Caco-2 (cell line): ENCODE results near the gene PRPF31. TPM values are rescaled to one million over a fixed set of nuclear protein-coding genes. Genes with fewer than 3 reads are reported as not detected.

Experiments used
- BruUV-seq: library from RNA; stranded (reverse); fragments of 400-500 nt; replicated peaks from 2 replicates; lab custom pipeline; 2021; lab: Mats Ljungman, UMichigan
- CTCF ChIA-PET: fragments of 300-600 bp; sonication (Branson Sonifier 250); formaldehyde crosslinking; loops from one replicate; lab custom pipeline; 2022; ENCODE audit warnings: antibody characterized with exemption; lab: Charles Lee
- POLR2A ChIA-PET: fragments of 300-600 bp; sonication (Branson Sonifier 250); formaldehyde crosslinking; loops from one replicate; lab custom pipeline; 2022; ENCODE audit warnings: antibody characterized with exemption; lab: Charles Lee
- DNase-seq, 2 experiments: peaks; one replicate each; pipeline versions ENCODE4 v3.0.0 to v3.0.0-alpha.2; 2020 to 2022
- H3K27me3 ChIP-seq: replicated peaks from 2 replicates; pipeline ENCODE4 v1.6.0; 2011; ENCODE audit warnings: low read length; ENCODE audit not compliant: control insufficient read depth, insufficient read depth
- H3K36me3 ChIP-seq: 2 replicates; pipeline ENCODE4 v1.5.1; 2011; ENCODE audit warnings: low read length; ENCODE audit not compliant: control insufficient read depth, insufficient read depth
- H3K4me1 ChIP-seq: fragments of 250-450 bp; sonication (Bioruptor Pico); 2 replicates; pipeline ENCODE4 v1.5.1; 2020; ENCODE audit warnings: mild to moderate bottlenecking
- H3K4me3 ChIP-seq: 2 replicates; pipeline ENCODE4 v1.5.1; 2011; ENCODE audit warnings: low read depth, mild to moderate bottlenecking, control low read depth, low read length
- H3K9me3 ChIP-seq: fragments of 250-450 bp; sonication (Bioruptor Pico); 2 replicates; pipeline ENCODE4 v1.5.1; 2020; ENCODE audit warnings: mild to moderate bottlenecking, moderate library complexity
- H3K27ac Mint-ChIP-seq: one replicate; pipeline ENCODE4 v1.8.0; 2022; ENCODE audit warnings: mixed read lengths; ENCODE audit not compliant: unreplicated experiment
- H3K27me3 Mint-ChIP-seq: one replicate; pipeline ENCODE4 v1.8.0; 2022; ENCODE audit warnings: mixed read lengths; ENCODE audit not compliant: insufficient read depth, unreplicated experiment
- H3K36me3 Mint-ChIP-seq: one replicate; pipeline ENCODE4 v1.8.0; 2022; ENCODE audit warnings: mild to moderate bottlenecking, mixed read lengths; ENCODE audit not compliant: insufficient read depth, unreplicated experiment
- H3K4me1 Mint-ChIP-seq: one replicate; pipeline ENCODE4 v1.8.0; 2022; ENCODE audit warnings: low read depth, mixed read lengths; ENCODE audit not compliant: unreplicated experiment
- H3K4me3 Mint-ChIP-seq: one replicate; pipeline ENCODE4 v1.8.0; 2022; ENCODE audit warnings: mild to moderate bottlenecking, moderate library complexity, mixed read lengths; ENCODE audit not compliant: unreplicated experiment
- H3K9me3 Mint-ChIP-seq: one replicate; pipeline ENCODE4 v1.8.0; 2022; ENCODE audit warnings: mixed read lengths; ENCODE audit not compliant: unreplicated experiment
- intact Hi-C: fragments of 100-400 bp; cut with micrococcal nuclease; formaldehyde crosslinking; loops from one replicate; pipeline ENCODE4 v1.10.0; 2022; ENCODE audit not compliant: unreplicated experiment
- total RNA-seq: library from RNA; stranded (reverse); gene quantifications from 2 replicates; pipeline ENCODE4 v1.2.3, GENCODE V29; 2022
- TF ChIP-seq, protein P1 (sequence below), 2 experiments: fragments of 200-600 bp in 1 of 2; IDR thresholded peaks; 1 replicate in 1 of 2; 2 replicates in 1 of 2; pipeline versions ENCODE4 v1.5.1 to v1.8.0; 2011 to 2022; ENCODE audit warnings: antibody characterized with exemption in 1 of 2, control low read depth in 1 of 2, inconsistent platforms in 1 of 2, low read depth in 1 of 2, low read length in 1 of 2, mild to moderate bottlenecking in 1 of 2, moderate library complexity in 1 of 2; ENCODE audit not compliant: insufficient read depth in 1 of 2, severe bottlenecking in 1 of 2, unreplicated experiment in 1 of 2

Gene PRPF31
- total RNA-seq, 1 experiment from 2014 or later: 99.0 TPM

DNA sequence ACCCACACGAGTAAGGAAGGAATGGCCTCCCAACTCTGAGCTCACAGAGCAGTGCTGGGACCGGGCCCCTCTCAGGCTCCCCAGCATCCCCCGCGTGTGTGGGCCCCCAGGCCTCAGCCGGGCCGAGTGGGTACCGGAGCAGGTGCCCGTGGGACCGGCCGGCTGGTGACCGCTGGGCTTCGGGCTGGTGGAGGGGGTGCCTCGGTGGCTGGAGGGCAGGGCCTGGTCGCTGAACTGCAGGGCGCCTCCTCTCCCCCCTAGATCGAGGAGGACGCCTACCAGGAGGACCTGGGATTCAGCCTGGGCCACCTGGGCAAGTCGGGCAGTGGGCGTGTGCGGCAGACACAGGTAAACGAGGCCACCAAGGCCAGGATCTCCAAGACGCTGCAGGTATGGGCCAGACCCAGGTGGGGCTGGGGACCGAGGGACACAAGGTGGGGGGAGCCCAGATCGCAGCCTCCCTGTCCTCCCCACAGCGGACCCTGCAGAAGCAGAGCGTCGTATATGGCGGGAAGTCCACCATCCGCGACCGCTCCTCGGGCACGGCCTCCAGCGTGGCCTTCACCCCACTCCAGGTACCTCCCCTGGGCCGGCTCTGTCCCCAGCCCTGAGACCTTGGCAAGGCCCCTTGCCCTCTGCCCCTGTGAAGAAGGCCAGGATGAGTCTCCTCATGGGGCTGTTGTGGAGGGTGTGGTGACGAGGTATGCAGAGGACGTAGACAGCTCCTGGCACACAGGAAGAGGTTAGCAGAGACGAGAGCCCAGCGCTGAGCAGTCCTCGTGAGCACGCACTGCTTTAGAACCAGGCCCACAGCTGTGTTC is 13.5 kb downstream of the PRPF31 start:
- BruUV-seq: no TSS peak
- ChIA-PET POLR2A (no interaction called here), CTCF (no interaction called here)
- Mint-ChIP-seq H3K4me3 (no peak overlapping the region), H3K36me3 (peaks cover 34% of the 10 kb centered on the region), H3K27ac (no peak overlapping the region), H3K4me1 (peaks cover under 1% of the 10 kb centered on the region), H3K27me3 (no peaks in the 10 kb centered on the region), H3K9me3 (no peaks in the 10 kb centered on the region)
- no peaks in the 10 kb centered on the region for H3K27me3 ChIP-seq
- no peaks in the 10 kb centered on the region for H3K4me1 ChIP-seq
- H3K36me3 ChIP-seq: peaks cover 3% of the 10 kb centered on the region; the same call in 1 of the 2 replicates
- intact Hi-C loops: no loop called here
- TF ChIP-seq, protein P1, sequence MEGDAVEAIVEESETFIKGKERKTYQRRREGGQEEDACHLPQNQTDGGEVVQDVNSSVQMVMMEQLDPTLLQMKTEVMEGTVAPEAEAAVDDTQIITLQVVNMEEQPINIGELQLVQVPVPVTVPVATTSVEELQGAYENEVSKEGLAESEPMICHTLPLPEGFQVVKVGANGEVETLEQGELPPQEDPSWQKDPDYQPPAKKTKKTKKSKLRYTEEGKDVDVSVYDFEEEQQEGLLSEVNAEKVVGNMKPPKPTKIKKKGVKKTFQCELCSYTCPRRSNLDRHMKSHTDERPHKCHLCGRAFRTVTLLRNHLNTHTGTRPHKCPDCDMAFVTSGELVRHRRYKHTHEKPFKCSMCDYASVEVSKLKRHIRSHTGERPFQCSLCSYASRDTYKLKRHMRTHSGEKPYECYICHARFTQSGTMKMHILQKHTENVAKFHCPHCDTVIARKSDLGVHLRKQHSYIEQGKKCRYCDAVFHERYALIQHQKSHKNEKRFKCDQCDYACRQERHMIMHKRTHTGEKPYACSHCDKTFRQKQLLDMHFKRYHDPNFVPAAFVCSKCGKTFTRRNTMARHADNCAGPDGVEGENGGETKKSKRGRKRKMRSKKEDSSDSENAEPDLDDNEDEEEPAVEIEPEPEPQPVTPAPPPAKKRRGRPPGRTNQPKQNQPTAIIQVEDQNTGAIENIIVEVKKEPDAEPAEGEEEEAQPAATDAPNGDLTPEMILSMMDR (IDR thresholded peaks at IDR 0.05; ENCODE audit: insufficient read depth in 1 of 2, low read depth in 1 of 2, low read length in 1 of 2, severe bottlenecking in 1 of 2, unreplicated experiment in 1 of 2): no peak
- DNase-seq: no peak
- H3K9me3 ChIP-seq: no peaks in the 10 kb centered on the region
- H3K4me3 ChIP-seq: no peak overlapping the region

DNA sequence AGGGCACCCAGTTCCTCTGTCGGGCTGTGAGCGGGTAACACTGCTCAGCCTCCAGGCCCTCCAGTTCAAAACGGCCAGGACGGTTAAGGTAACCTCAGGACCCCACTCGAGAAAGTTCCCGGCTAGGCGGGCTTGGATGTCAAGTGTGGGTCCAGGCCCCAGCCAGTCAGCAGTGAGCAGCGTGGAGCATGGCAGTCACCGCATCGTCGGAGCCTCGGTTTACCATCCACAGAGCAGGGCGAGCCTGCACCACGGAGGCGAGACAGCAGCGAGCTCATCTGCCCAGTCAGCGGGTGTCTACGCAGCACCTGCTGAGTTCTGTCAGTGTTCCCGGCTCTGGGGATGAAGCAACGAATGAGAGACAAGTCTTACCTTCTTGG is 14.1 kb downstream of the PRPF31 start:
- no peak for DNase-seq
- peaks cover 35% of the 10 kb centered on the region for H3K36me3 Mint-ChIP-seq
- H3K9me3 Mint-ChIP-seq: no peaks in the 10 kb centered on the region

DNA sequence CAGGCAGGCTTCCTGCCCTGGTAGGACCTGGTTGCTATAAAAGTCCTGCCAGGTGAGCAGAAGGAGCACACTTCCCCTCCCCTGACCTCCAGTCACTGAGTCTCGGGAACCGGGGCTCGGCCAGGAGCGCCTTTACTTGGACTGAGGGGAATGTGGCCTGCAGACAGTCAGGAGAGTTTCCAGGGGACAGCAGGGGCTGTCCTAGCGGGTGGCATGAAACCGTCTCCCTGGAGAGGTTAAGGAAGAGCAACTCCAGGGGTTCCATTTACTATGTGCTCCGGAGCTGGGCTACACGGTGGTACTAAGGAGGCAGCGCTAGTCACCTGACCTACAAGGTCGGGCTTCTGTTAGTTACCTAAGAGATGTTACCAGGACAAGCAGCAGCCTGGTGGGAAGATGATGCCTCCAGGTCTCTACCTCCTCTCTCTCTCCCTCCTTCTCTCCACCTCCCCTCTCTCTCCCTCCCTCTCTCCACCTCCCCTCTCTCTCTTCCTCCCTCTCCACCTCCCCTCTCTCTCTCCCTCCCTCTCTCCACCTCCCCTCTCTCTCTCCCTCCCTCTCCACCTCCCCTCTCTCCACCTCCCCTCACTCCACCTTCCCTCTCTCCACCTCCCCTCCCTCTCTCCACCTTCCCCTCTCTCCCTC is 17.9 kb downstream of the PRPF31 start:
- BruUV-seq: no TSS peak
- Mint-ChIP-seq H3K9me3 (no peaks in the 10 kb centered on the region), H3K4me1 (peaks cover 14% of the 10 kb centered on the region), H3K36me3 (peaks cover 40% of the 10 kb centered on the region), H3K27ac (no peak overlapping the region), H3K4me3 (no peak overlapping the region), H3K27me3 (no peaks in the 10 kb centered on the region)
- ChIA-PET POLR2A (no interaction called here), CTCF (no interaction called here)
- H3K27me3 ChIP-seq: no peaks in the 10 kb centered on the region
- H3K4me1 ChIP-seq: peaks cover 4% of the 10 kb centered on the region
- TF ChIP-seq, protein P1 (IDR thresholded peaks at IDR 0.05; ENCODE audit: insufficient read depth in 1 of 2, low read depth in 1 of 2, low read length in 1 of 2, severe bottlenecking in 1 of 2, unreplicated experiment in 1 of 2): no peak
- intact Hi-C loops: no loop called here
- no peak for DNase-seq
- H3K4me3 ChIP-seq: no peak overlapping the region
- no peaks in the 10 kb centered on the region for H3K9me3 ChIP-seq
- H3K36me3 ChIP-seq: peaks cover 1% of the 10 kb centered on the region; the same call in 1 of the 2 replicates

More for the DNA sequence above, 14.1 kb downstream of the PRPF31 start:
- no peaks in the 10 kb centered on the region for H3K4me1 ChIP-seq
- H3K4me1 Mint-ChIP-seq: peaks cover 7% of the 10 kb centered on the region
- BruUV-seq: no TSS peak
- peaks cover 2% of the 10 kb centered on the region; the same call in 1 of the 2 replicates for H3K36me3 ChIP-seq
- H3K27me3 Mint-ChIP-seq: no peaks in the 10 kb centered on the region
- H3K9me3 ChIP-seq: no peaks in the 10 kb centered on the region
- TF ChIP-seq, protein P1 (IDR thresholded peaks at IDR 0.05; ENCODE audit: insufficient read depth in 1 of 2, low read depth in 1 of 2, low read length in 1 of 2, severe bottlenecking in 1 of 2, unreplicated experiment in 1 of 2): no peak
- no peak overlapping the region for H3K4me3 Mint-ChIP-seq
- ChIA-PET POLR2A (no interaction called here), CTCF (no interaction called here)
- no peaks in the 10 kb centered on the region for H3K27me3 ChIP-seq
- no peak overlapping the region for H3K4me3 ChIP-seq
- intact Hi-C loops: no loop called here
- no peak overlapping the region for H3K27ac Mint-ChIP-seq
